Activated gamma-delta T cell treated with anti-CD3 and anti-CD28 coated beads, Interleukin-2, amount 50 U/mL, for 16 hours (primary cell): Measurements from ENCODE around the gene STK39.

Source experiments
- DNase-seq: peaks from one replicate; pipeline ENCODE4 v3.0.0-alpha.2; 2020; ENCODE audit warnings: low read depth

STK39 gene

DNA sequence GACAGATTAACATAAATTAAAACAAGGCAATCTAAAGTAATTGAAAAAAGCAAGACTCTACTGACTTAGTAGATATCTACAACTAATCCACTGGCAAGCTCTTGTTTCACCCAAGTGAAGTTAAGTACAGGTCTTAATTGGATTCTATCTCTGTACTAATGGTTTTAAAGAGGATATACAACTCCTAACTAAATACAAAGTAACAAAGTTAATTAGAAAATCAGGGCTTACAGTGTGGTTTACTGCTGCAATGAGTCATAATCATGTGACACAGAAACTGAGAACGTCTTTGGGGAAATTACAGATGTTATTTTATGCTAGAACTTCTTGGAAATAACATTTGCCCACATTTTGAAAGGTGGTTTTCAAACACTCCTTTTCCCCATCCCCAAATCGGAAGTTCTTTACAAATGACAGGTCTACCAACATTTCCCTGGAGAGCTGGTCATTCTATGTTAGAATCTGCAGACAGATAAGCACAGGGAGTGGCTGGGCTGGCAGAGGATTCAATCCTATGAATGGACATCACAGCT lies 245.3 kb downstream of the STK39 start:
- DNase-seq = no peak

GRCh38 chr2:167992278-167992677 lies 255.1 kb downstream of the STK39 start:
- no peak for DNase-seq

DNA sequence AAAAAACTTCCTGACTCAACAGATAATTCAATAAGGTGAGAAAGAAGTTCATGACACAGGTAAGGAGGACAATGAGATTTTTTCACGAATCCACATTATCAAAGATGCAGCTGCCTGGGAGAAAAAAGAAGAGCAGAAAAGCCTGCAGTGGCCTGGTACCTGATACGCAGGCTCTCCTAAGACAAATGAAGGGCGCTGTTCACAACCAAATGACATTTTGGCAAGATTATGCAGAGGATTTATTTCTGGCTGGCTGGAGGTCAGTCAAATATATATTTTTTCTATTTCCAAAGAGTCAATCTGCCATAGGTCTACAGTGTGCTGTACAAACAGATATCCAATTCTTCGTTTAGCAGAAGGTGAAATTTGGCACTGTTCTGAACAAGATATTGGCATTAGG lies 257.3 kb downstream of the STK39 start:
- DNase-seq = no peak

DNA sequence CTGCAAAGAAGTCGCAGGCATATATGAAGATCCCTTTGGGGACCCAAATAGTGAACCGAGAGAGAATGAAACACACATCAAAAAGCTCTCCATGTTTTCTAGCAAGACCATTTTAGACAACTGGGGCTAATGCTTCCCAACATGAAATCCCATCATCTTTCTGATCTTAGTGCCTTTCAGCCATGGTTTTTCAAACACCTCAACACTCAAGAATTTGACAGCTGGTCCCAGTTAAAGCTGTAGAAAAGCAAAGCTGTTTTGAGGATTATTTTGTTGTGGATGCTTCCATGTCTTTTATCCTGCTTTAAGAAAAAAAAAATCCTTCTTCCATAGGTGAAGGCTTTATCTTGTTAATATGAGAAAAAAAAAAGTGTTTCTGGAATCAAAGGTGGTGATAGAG lies 259.1 kb downstream of the STK39 start:
- no peak for DNase-seq

DNA sequence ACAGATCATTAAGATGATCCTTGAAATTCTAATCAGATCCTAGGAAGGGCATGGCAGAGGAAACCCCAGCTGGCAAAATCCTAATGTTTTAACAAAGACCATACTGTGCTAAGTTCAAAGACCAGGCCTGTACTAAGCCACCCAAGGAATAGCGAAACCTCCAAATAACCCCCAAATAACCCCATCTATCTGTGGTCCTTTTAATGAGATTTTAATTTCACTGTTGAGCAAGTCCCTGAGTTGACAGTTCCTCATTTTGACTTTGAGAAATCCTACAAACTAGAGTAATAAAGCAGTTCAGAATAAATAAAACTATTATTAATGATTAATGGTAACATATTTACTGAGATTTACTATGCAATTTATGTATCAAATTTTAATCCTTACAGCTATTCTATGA lies 259.8 kb downstream of the STK39 start:
- DNase-seq = no peak

GRCh38 chr2:167987026-167987425 lies 260.4 kb downstream of the STK39 start:
- DNase-seq = no peak

DNA sequence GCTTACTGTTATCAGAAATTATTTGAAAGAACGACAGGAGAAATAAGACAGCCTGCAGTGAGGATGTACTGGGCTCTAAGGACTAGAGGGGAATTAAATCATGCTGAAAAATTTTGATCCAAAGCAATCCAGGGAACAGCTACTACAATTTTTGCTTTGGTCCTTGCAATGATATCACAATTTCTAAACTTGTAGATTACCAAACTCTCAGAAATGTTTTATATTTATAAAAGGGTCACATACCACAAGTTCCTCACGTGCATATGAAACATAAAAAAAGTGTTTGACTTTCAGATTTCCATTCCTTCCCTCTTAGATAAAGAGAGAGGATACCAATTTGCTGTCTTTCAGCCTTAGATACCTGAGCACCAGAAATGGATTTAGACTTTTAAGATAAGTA lies 261.2 kb downstream of the STK39 start:
- no peak for DNase-seq

GRCh38 chr2:167981945-167982344 lies 265.4 kb downstream of the STK39 start:
- no peak for DNase-seq

GRCh38 chr2:167980439-167980838 lies 267.0 kb downstream of the STK39 start:
- DNase-seq = no peak

GRCh38 chr2:167972746-167973145 lies 274.6 kb downstream of the STK39 start:
- DNase-seq = no peak

- DNase-seq = no peak
These were observed 275.4 kb downstream of the STK39 start for GRCh38 chr2:167972020-167972419.

- no peak for DNase-seq
These were observed 280.2 kb downstream of the STK39 start for GRCh38 chr2:167966937-167967913.

GRCh38 chr2:167965907-167966761 lies 281.3 kb downstream of the STK39 start:
- no peak for DNase-seq

DNA sequence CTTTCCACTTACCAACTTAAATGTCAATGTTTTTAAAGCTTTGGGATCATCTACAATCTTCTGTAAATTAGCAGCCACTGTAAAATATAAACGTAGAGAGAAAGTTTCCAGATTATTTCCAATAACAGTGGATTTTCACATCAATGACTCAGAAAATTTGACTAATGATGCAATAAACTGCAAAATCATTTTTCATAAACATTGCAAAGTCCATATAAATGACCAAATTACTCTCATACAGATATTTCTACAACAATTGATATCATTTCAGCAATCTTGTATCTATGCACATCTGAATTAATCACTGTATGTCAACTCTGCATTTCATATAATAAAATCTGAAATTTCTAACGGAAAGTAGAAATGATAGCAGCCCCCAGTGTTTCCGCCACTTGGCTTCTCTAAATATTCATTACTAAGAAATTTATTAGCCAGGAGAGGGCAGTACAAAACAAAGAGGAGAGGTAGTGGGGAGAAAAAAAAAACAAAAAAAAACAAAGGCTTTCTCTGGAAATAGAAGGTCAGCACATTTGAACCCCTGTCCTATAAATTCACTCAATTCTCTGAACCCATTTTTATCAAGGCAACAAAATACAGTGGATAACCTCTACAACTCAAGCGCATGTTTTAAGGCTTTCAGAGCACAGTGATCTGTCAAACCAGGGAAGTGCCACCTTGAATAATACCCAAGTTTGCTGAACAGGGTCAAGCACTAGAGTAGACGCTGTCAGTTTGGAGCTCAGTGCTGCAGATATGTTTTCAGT lies 282.6 kb downstream of the STK39 start:
- no peak for DNase-seq

DNA sequence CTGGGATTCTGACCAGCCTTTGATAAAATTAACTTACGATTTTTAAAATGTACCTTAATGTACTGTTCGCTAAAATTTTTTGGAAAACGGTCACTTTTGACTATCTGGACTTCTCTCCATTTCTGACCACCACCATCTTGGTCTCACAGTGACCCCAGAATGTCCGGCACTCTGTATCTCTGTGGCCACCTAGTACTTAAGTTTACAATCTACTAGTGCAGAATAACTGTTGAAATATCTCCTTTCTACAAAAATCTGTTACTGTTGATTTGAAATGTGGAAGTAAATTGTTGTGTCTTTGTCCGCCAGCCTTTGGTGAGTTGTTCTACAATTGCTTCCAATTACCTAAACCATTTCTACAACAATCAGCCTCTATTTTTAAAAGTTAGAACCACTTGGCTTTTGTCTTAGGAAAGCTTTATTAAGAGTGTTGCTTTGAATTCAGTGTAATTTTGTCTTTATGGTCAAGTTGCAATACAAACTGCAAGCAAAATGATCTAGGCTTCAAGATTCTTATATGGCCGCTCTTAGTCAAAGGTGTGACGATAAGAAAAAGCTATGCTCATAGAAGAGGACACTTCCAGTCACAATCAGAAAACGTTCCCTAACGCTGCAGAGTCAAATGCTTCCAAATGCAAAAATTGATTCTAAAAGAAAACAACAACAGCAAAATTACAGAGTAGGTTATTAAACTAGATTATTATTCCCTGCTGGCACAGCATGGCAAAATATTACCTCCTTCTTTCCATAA lies 283.3 kb downstream of the STK39 start:
- DNase-seq = no peak

DNA sequence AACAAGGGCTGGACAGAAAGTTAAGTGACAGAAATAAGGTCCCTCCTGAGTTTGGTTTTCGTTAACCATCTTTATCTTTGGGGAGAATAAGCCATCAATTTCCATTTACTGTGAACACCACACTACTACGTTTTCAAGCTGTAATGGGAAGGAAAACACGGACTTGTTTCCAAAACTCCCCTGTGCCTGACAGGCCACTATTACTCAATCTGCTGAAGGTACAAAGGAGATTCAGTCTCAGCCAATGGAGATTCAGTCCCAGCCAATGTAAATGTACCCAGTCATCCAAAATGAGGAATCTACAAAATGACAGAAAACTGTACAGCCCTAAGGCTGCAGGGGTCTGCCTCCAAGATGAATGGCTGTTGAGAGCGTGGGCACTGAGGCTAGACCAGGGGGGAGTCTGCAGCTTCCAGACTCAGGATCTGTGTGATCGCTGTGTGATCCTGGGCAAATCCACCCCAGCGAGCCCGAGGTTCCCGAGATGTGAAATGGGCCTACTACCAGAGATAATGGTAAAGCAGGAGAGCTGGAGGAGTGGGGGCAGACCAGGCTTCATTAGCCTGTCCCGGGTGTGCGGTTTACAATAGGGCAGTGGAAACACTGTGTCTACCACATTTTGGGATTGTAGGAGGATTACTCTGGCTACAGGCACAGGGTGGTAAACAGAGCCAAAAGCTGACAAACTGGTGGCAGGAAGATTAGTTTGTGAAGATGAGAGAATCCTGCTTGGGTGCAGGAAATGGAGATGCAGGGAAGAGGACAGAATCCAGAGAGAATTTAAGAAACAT lies 284.8 kb downstream of the STK39 start:
- no peak for DNase-seq

DNA sequence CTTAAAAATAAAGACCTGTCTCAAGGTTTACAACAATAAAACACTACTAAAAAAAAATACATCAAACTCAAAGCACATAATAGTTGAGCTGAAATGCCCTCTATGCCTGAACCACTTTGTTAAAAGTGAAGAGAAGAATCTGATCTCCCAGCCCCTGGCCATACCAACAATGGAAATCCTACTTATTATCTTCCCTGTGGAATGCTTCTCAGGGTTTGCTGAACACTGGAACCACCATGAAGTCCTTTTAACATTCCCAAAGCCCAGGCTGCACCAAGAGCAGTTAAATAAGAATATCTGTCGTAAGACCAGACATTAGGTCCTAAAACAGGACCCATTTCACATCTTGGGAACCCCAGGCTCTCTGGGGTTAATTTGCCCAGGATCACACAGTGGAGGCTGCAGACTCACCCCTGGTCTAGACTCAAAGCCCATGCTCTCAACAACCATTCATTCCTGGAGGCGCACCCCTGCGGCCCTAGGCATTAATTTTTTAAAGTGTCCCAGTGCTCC lies 285.8 kb downstream of the STK39 start:
- no peak for DNase-seq

DNA sequence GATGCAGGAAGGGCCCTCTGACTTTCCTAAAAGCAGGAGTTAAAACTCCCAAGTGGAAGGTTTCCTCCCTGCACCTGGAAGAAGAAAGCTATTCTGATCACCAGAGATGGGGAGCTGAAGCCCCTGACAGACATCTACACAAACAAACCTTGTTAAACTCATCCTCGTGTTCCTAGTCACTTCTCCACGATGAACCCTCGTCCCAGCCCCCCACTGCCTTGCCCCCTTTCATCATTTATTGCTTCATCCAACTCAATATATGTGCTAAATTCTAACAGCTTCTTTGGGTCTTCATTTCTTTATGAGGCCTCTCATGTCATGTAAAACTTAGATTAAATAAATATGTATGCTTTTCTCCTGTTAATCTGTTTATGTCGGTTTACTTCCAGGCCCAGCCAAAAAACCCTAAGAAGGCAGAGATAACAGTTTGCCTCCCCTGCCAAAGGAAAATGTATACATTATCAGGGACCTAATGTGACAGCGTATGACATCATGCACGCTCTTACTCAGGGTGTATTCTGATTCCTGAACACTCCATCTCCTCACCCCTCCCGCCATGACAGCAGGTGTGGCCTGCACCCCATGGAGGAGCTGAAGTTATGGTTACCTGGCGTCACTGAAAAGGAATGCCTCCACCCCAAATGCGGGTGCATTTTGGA lies 287.2 kb downstream of the STK39 start:
- DNase-seq = no peak

- no peak for DNase-seq
These were observed 289.7 kb downstream of the STK39 start for GRCh38 chr2:167957662-167958061.
